ENCODE data around the gene PRLR. TPM values are rescaled to one million over a fixed set of nuclear protein-coding genes. Genes with fewer than 3 reads are reported as not detected.

The PRLR gene
- total and polyA plus RNA-seq, 2 experiments from 2014 or later = 0.31 to 2.2 TPM

DNA sequence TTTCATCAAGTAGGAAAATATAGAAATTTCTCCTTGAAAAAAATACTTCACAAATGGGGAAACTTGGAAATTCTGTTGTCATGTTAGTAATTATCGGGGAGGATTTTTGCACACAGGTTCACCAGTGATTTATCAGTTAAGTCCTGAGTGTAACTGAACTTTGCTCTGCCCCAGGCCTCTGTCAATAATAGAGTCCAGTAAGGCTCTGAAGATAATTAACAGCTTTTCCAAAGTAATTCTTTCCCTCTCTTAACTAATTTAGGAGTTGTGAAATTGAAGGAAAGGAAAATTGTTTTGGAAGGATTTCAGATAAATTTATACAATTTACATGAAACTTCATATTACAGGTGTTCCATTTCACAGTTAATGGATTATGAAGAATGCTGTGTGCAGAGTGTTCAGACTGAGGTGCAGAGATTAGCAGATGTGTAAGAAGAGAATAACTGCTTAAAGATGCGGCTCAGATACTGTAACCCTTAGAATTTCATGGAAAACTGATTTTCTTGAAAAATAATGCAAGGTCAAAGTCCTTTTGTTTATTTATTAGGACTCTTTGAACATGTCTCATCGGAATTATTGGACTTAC is 179.7 kb downstream of the PRLR start:
- TF ChIP-seq POLR2AphosphoS5 (IDR thresholded peaks at IDR 0.05; ENCODE audit: low read depth) (no peak), STAT1 (IDR thresholded peaks at IDR 0.05; ENCODE audit: unreplicated experiment) (no peak), CREB1 (CRISPR knock-in tag; IDR thresholded peaks at IDR 0.05; ENCODE audit: low read depth) (no peak), JUNB (IDR thresholded peaks at IDR 0.05; ENCODE audit: unreplicated experiment) (no peak), EZH2 (IDR thresholded peaks at IDR 0.05; ENCODE audit: low read depth, unreplicated experiment) (no peak), ZNF331 (CRISPR knock-in tag; IDR thresholded peaks at IDR 0.05; ENCODE audit: low read depth) (no peak), NANOG (IDR thresholded peaks at IDR 0.05; ENCODE audit: borderline replicate concordance) (no peak), ZNF114 (CRISPR knock-in tag; IDR thresholded peaks at IDR 0.05) (no peak), EZH2phosphoT487 (IDR thresholded peaks at IDR 0.05; ENCODE audit: unreplicated experiment) (no peak)
- TF ChIP-seq, protein P1, sequence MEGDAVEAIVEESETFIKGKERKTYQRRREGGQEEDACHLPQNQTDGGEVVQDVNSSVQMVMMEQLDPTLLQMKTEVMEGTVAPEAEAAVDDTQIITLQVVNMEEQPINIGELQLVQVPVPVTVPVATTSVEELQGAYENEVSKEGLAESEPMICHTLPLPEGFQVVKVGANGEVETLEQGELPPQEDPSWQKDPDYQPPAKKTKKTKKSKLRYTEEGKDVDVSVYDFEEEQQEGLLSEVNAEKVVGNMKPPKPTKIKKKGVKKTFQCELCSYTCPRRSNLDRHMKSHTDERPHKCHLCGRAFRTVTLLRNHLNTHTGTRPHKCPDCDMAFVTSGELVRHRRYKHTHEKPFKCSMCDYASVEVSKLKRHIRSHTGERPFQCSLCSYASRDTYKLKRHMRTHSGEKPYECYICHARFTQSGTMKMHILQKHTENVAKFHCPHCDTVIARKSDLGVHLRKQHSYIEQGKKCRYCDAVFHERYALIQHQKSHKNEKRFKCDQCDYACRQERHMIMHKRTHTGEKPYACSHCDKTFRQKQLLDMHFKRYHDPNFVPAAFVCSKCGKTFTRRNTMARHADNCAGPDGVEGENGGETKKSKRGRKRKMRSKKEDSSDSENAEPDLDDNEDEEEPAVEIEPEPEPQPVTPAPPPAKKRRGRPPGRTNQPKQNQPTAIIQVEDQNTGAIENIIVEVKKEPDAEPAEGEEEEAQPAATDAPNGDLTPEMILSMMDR (conservative IDR thresholded peaks at IDR 0.05; ENCODE audit: low read depth in 2 of 2) = no peak
- TF ChIP-seq, protein P2, sequence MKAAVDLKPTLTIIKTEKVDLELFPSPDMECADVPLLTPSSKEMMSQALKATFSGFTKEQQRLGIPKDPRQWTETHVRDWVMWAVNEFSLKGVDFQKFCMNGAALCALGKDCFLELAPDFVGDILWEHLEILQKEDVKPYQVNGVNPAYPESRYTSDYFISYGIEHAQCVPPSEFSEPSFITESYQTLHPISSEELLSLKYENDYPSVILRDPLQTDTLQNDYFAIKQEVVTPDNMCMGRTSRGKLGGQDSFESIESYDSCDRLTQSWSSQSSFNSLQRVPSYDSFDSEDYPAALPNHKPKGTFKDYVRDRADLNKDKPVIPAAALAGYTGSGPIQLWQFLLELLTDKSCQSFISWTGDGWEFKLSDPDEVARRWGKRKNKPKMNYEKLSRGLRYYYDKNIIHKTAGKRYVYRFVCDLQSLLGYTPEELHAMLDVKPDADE (IDR thresholded peaks at IDR 0.05) = no peak
- TF ChIP-seq, protein P3, sequence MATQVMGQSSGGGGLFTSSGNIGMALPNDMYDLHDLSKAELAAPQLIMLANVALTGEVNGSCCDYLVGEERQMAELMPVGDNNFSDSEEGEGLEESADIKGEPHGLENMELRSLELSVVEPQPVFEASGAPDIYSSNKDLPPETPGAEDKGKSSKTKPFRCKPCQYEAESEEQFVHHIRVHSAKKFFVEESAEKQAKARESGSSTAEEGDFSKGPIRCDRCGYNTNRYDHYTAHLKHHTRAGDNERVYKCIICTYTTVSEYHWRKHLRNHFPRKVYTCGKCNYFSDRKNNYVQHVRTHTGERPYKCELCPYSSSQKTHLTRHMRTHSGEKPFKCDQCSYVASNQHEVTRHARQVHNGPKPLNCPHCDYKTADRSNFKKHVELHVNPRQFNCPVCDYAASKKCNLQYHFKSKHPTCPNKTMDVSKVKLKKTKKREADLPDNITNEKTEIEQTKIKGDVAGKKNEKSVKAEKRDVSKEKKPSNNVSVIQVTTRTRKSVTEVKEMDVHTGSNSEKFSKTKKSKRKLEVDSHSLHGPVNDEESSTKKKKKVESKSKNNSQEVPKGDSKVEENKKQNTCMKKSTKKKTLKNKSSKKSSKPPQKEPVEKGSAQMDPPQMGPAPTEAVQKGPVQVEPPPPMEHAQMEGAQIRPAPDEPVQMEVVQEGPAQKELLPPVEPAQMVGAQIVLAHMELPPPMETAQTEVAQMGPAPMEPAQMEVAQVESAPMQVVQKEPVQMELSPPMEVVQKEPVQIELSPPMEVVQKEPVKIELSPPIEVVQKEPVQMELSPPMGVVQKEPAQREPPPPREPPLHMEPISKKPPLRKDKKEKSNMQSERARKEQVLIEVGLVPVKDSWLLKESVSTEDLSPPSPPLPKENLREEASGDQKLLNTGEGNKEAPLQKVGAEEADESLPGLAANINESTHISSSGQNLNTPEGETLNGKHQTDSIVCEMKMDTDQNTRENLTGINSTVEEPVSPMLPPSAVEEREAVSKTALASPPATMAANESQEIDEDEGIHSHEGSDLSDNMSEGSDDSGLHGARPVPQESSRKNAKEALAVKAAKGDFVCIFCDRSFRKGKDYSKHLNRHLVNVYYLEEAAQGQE (IDR thresholded peaks at IDR 0.05; ENCODE audit: unreplicated experiment) = no peak
- TF ChIP-seq, protein P4, sequence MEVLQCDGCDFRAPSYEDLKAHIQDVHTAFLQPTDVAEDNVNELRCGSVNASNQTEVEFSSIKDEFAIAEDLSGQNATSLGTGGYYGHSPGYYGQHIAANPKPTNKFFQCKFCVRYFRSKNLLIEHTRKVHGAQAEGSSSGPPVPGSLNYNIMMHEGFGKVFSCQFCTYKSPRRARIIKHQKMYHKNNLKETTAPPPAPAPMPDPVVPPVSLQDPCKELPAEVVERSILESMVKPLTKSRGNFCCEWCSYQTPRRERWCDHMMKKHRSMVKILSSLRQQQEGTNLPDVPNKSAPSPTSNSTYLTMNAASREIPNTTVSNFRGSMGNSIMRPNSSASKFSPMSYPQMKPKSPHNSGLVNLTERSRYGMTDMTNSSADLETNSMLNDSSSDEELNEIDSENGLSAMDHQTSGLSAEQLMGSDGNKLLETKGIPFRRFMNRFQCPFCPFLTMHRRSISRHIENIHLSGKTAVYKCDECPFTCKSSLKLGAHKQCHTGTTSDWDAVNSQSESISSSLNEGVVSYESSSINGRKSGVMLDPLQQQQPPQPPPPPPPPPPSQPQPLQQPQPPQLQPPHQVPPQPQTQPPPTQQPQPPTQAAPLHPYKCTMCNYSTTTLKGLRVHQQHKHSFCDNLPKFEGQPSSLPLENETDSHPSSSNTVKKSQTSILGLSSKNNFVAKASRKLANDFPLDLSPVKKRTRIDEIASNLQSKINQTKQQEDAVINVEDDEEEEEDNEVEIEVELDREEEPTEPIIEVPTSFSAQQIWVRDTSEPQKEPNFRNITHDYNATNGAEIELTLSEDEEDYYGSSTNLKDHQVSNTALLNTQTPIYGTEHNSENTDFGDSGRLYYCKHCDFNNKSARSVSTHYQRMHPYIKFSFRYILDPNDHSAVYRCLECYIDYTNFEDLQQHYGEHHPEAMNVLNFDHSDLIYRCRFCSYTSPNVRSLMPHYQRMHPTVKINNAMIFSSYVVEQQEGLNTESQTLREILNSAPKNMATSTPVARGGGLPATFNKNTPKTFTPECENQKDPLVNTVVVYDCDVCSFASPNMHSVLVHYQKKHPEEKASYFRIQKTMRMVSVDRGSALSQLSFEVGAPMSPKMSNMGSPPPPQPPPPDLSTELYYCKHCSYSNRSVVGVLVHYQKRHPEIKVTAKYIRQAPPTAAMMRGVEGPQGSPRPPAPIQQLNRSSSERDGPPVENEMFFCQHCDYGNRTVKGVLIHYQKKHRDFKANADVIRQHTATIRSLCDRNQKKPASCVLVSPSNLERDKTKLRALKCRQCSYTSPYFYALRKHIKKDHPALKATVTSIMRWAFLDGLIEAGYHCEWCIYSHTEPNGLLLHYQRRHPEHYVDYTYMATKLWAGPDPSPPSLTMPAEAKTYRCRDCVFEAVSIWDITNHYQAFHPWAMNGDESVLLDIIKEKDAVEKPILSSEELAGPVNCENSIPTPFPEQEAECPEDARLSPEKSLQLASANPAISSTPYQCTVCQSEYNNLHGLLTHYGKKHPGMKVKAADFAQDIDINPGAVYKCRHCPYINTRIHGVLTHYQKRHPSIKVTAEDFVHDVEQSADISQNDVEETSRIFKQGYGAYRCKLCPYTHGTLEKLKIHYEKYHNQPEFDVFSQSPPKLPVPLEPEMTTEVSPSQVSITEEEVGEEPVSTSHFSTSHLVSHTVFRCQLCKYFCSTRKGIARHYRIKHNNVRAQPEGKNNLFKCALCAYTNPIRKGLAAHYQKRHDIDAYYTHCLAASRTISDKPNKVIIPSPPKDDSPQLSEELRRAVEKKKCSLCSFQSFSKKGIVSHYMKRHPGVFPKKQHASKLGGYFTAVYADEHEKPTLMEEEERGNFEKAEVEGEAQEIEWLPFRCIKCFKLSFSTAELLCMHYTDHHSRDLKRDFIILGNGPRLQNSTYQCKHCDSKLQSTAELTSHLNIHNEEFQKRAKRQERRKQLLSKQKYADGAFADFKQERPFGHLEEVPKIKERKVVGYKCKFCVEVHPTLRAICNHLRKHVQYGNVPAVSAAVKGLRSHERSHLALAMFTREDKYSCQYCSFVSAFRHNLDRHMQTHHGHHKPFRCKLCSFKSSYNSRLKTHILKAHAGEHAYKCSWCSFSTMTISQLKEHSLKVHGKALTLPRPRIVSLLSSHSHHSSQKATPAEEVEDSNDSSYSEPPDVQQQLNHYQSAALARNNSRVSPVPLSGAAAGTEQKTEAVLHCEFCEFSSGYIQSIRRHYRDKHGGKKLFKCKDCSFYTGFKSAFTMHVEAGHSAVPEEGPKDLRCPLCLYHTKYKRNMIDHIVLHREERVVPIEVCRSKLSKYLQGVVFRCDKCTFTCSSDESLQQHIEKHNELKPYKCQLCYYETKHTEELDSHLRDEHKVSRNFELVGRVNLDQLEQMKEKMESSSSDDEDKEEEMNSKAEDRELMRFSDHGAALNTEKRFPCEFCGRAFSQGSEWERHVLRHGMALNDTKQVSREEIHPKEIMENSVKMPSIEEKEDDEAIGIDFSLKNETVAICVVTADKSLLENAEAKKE (CRISPR knock-in tag; IDR thresholded peaks at IDR 0.05) = no peak
- Histone ChIP-seq H3K4me1 (ENCODE audit: insufficient read depth) (peaks cover 3% of the 10 kb centered on the region), H3K27me3 (ENCODE audit: insufficient read depth) (no peaks in the 10 kb centered on the region), H3K79me2 (replicated peaks; ENCODE audit: insufficient read depth) (no peaks in the 10 kb centered on the region), H3K27ac (ENCODE audit: low read depth) (no peak overlapping the region), H3K36me3 (ENCODE audit: insufficient read depth) (no peaks in the 10 kb centered on the region), H2AFZ (no peak overlapping the region), H3K4me2 (no peak overlapping the region), H4K20me1 (replicated peaks; ENCODE audit: insufficient read depth) (no peaks in the 10 kb centered on the region), H3K4me3 (no peak overlapping the region), H3K9me2 (ENCODE audit: insufficient read depth) (no peaks in the 10 kb centered on the region), H3F3A (replicated peaks; ENCODE audit: low read depth) (no peaks in the 10 kb centered on the region)
- no peaks in the 10 kb centered on the region for H3K9me3 Mint-ChIP-seq
- no peaks in the 10 kb centered on the region for H3K36me3 Mint-ChIP-seq (ENCODE audit: low read depth)
- ATAC-seq (no peak), DNase-seq (ENCODE audit: low spot score) (no peak)
- H3K4me1 Mint-ChIP-seq = peaks cover 11% of the 10 kb centered on the region
- no peak overlapping the region for H3K4me3 Mint-ChIP-seq
- no peak overlapping the region for H3K27ac Mint-ChIP-seq
- peaks cover 6% of the 10 kb centered on the region for H3K27me3 Mint-ChIP-seq (ENCODE audit: insufficient read depth, low read depth, poor library complexity)
